Measurements from ENCODE around the gene MASP1.
"Not testable (repeated sequence)": the region's sequence is repeated elsewhere in the genome, so short reads cannot be mapped to it uniquely, and the experiment has no call there.

MASP1 gene

DNA sequence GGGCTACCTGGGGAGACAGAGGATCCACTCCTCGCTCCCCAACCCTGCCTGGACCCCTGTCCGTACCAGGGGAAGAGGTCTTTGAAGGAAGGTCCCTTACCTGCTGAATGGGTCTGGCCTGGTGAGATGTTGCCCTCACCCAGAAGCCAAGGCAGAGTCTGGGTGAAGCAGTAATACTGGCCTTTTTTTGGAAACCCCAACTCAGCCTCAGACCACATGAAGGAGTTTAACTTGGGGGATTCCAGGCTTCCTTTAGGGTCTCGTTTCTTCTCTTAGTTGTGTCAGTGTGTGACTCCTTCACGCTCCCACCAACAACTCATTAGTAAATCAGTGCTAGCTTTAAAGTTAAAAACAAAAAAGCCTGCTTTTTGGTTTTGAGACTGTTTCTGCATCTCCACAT, 48.6 kb downstream of the MASP1 start:
- Histone ChIP-seq H2AFZ (ENCODE audit: low read depth, low read length) (no peak overlapping the region), H3K4me3 (ENCODE audit: insufficient read depth in 1 of 2, low read depth in 1 of 2, low read length in 2 of 2) (no peak overlapping the region)

DNA sequence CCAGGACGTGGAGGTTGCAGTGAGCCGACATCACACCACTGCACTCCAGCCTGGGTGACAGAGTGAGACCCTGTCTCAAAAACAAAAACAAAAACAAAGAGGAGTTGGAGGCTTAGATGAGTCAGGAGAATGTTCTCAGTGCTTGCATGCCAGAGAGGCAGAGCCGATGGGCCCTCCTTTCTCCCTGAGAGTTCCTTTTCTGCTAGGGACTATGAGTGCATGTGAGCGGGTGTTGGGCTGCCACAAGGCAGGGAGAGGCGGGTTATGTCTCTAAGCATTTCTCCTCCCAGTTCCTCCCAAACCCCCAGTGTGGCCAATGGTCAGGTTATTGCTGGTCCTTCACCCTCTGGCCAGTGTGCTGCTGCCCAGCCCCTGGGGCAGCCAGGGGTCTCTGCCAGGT, 49.1 kb downstream of the MASP1 start:
- Histone ChIP-seq H3K27ac (ENCODE audit: low read length, poor library complexity, severe bottlenecking) (no peak overlapping the region), H2BK15ac (ENCODE audit: low read depth, poor library complexity, severe bottlenecking) (no peak overlapping the region), H2AK5ac (ENCODE audit: low read length, severe bottlenecking) (no peak overlapping the region), H3K14ac (ENCODE audit: low read length in 2 of 2) (peak overlapping the region in 1 of 2 experiments; percentile 35), H3K4me2 (ENCODE audit: low read length, poor library complexity, severe bottlenecking) (no peak overlapping the region), H2AFZ (ENCODE audit: low read depth, low read length) (no peak overlapping the region), H3K4me1 (ENCODE audit: control insufficient read depth, insufficient read depth, low read depth, low read length) (peaks cover 3% of the 10 kb centered on the region), H3K79me1 (replicated peaks; ENCODE audit: low read length, poor library complexity, severe bottlenecking) (no peaks in the 10 kb centered on the region), H2BK5ac (ENCODE audit: low read depth, low read length, poor library complexity, severe bottlenecking) (no peak overlapping the region), H2BK12ac (ENCODE audit: low read length in 2 of 2) (peak overlapping the region in 1 of 2 experiments; percentile 47), H3K9ac (ENCODE audit: low read length) (no peak overlapping the region), H2BK120ac (ENCODE audit: low read depth, low read length) (no peak overlapping the region), H4K8ac (ENCODE audit: low read length) (no peak overlapping the region), H3K9me3 (ENCODE audit: control insufficient read depth, low read length) (no peaks in the 10 kb centered on the region), H3K4me3 (ENCODE audit: insufficient read depth in 1 of 2, low read depth in 1 of 2, low read length in 2 of 2) (no peak overlapping the region), H3K4ac (ENCODE audit: low read depth in 1 of 2, low read length in 2 of 2) (peak overlapping the region in 1 of 2 experiments; percentile 49), H3K27me3 (ENCODE audit: control insufficient read depth in 1 of 2, insufficient read depth in 1 of 2, low read length in 2 of 2) (no peaks in the 10 kb centered on the region), H3K18ac (ENCODE audit: low read depth in 1 of 2, low read length in 2 of 2) (peak overlapping the region in 1 of 2 experiments; percentile 72), H3K23ac (ENCODE audit: low read length in 2 of 2) (no peak overlapping the region), H4K91ac (ENCODE audit: low read length) (no peak overlapping the region), H3K36me3 (ENCODE audit: control insufficient read depth in 1 of 2, insufficient read depth in 2 of 2, low read depth in 1 of 2, low read length in 2 of 2) (peaks cover 0 to 26% of the 10 kb centered on the region in 2 experiments)
- peak; percentile 24 for DNase-seq
- WGBS: 89% methylated on average over 3 of the region's 5 CpGs

More for the DNA sequence above, 48.6 kb downstream of the MASP1 start:
- Histone ChIP-seq H2BK15ac (ENCODE audit: low read depth, poor library complexity, severe bottlenecking) (no peak overlapping the region), H3K18ac (ENCODE audit: low read depth in 1 of 2, low read length in 2 of 2) (peak overlapping the region in 1 of 2 experiments; percentile 72), H2AK5ac (ENCODE audit: low read length, severe bottlenecking) (no peak overlapping the region), H3K36me3 (ENCODE audit: control insufficient read depth in 1 of 2, insufficient read depth in 2 of 2, low read depth in 1 of 2, low read length in 2 of 2) (peaks cover 0 to 26% of the 10 kb centered on the region in 2 experiments), H2BK120ac (ENCODE audit: low read depth, low read length) (no peak overlapping the region), H4K91ac (ENCODE audit: low read length) (no peak overlapping the region), H3K4me2 (ENCODE audit: low read length, poor library complexity, severe bottlenecking) (no peak overlapping the region), H3K9me3 (ENCODE audit: control insufficient read depth, low read length) (peaks cover 4% of the 10 kb centered on the region), H3K14ac (ENCODE audit: low read length in 2 of 2) (peak overlapping the region in 1 of 2 experiments; percentile 35), H3K27ac (ENCODE audit: low read length, poor library complexity, severe bottlenecking) (no peak overlapping the region), H2BK5ac (ENCODE audit: low read depth, low read length, poor library complexity, severe bottlenecking) (no peak overlapping the region), H3K23ac (ENCODE audit: low read length in 2 of 2) (no peak overlapping the region), H3K27me3 (ENCODE audit: control insufficient read depth in 1 of 2, insufficient read depth in 1 of 2, low read length in 2 of 2) (no peaks in the 10 kb centered on the region), H4K8ac (ENCODE audit: low read length) (no peak overlapping the region), H3K4me1 (ENCODE audit: control insufficient read depth, insufficient read depth, low read depth, low read length) (peaks cover 3% of the 10 kb centered on the region), H3K4ac (ENCODE audit: low read depth in 1 of 2, low read length in 2 of 2) (peak overlapping the region in 1 of 2 experiments; percentile 49), H2BK12ac (ENCODE audit: low read length in 2 of 2) (peak overlapping the region in 1 of 2 experiments; percentile 47), H3K79me1 (replicated peaks; ENCODE audit: low read length, poor library complexity, severe bottlenecking) (no peaks in the 10 kb centered on the region), H3K9ac (ENCODE audit: low read length) (peak overlapping the region; percentile 46)
- no peak for DNase-seq
- 98% methylated on average over 4 of the region's 4 CpGs for WGBS

DNA sequence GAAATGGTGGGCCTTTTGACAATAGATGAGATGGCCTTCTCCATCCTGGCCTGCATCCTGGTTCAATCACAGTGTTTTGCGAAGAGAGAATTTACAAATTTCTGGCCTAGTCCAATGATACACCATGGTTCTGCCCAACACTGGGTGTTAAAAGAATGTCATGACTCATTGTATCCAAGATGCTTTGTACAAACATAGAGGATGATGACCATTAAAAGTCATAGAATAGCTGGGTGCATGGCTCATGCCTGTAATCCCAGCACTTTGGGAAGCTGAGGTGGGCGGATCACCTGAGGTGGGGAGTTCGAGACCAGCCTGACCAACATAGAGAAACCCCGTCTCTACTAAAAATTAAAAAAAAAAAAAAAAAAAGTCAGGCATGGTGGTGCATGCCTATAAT, 52.7 kb downstream of the MASP1 start:
- not testable (repeated sequence) for H2AFZ ChIP-seq (ENCODE audit: low read depth, low read length)

DNA sequence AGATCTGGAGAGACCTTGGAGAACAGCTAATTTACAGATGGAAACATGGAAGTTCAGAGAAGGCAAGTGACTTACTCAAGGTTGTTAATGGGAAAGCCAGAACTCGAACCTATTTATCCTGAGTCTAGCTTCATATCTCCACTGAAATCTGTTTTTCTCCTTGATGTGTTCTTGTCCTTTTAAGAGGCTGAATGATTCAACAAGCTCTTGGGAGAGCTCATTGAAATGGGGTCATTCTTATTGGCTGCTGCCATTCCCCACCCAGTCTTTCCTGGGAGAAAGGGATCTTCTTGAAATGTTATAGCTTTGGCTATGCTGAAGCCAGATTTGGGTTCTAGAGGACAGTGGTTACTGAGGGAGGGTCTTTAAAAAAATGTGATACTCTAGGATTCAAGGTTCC, 53.3 kb downstream of the MASP1 start:
- Histone ChIP-seq H3K9ac (ENCODE audit: low read length) (no peak overlapping the region), H2BK5ac (ENCODE audit: low read depth, low read length, poor library complexity, severe bottlenecking) (no peak overlapping the region), H2AFZ (ENCODE audit: low read depth, low read length) (no peak overlapping the region), H3K4me3 (ENCODE audit: insufficient read depth in 1 of 2, low read depth in 1 of 2, low read length in 2 of 2) (no peak overlapping the region), H3K27ac (ENCODE audit: low read length, poor library complexity, severe bottlenecking) (no peak overlapping the region), H3K4ac (ENCODE audit: low read depth in 1 of 2, low read length in 2 of 2) (no peak overlapping the region), H3K79me1 (replicated peaks; ENCODE audit: low read length, poor library complexity, severe bottlenecking) (no peaks in the 10 kb centered on the region), H4K91ac (ENCODE audit: low read length) (no peak overlapping the region), H2BK12ac (ENCODE audit: low read length in 2 of 2) (no peak overlapping the region), H2AK5ac (ENCODE audit: low read length, severe bottlenecking) (no peak overlapping the region), H3K27me3 (ENCODE audit: control insufficient read depth in 1 of 2, insufficient read depth in 1 of 2, low read length in 2 of 2) (no peaks in the 10 kb centered on the region), H3K23ac (ENCODE audit: low read length in 2 of 2) (no peak overlapping the region), H3K9me3 (ENCODE audit: control insufficient read depth, low read length) (no peaks in the 10 kb centered on the region), H4K8ac (ENCODE audit: low read length) (no peak overlapping the region), H2BK120ac (ENCODE audit: low read depth, low read length) (no peak overlapping the region), H3K18ac (ENCODE audit: low read depth in 1 of 2, low read length in 2 of 2) (no peak overlapping the region), H3K36me3 (ENCODE audit: control insufficient read depth in 1 of 2, insufficient read depth in 2 of 2, low read depth in 1 of 2, low read length in 2 of 2) (peaks cover 0 to 38% of the 10 kb centered on the region in 2 experiments), H3K4me1 (ENCODE audit: control insufficient read depth, insufficient read depth, low read depth, low read length) (peaks cover 3% of the 10 kb centered on the region), H3K14ac (ENCODE audit: low read length in 2 of 2) (no peak overlapping the region), H2BK15ac (ENCODE audit: low read depth, poor library complexity, severe bottlenecking) (no peak overlapping the region), H3K4me2 (ENCODE audit: low read length, poor library complexity, severe bottlenecking) (no peak overlapping the region)
- 86% methylated on average over 1 of the region's 1 CpG for WGBS
- DNase-seq: no peak

More for the DNA sequence above, 52.7 kb downstream of the MASP1 start:
- not testable (repeated sequence) for H2BK5ac ChIP-seq (ENCODE audit: low read depth, low read length, poor library complexity, severe bottlenecking); H3K9ac ChIP-seq (ENCODE audit: low read length); H3K18ac ChIP-seq (ENCODE audit: low read depth in 1 of 2, low read length in 2 of 2); H4K8ac ChIP-seq (ENCODE audit: low read length); H3K4me3 ChIP-seq (ENCODE audit: insufficient read depth in 1 of 2, low read depth in 1 of 2, low read length in 2 of 2); H2AK5ac ChIP-seq (ENCODE audit: low read length, severe bottlenecking); H3K9me3 ChIP-seq (ENCODE audit: control insufficient read depth, low read length); H3K4me1 ChIP-seq (ENCODE audit: control insufficient read depth, insufficient read depth, low read depth, low read length); H4K91ac ChIP-seq (ENCODE audit: low read length); H3K23ac ChIP-seq (ENCODE audit: low read length in 2 of 2); H3K27ac ChIP-seq (ENCODE audit: low read length, poor library complexity, severe bottlenecking); H3K27me3 ChIP-seq (ENCODE audit: control insufficient read depth in 1 of 2, insufficient read depth in 1 of 2, low read length in 2 of 2); H2BK12ac ChIP-seq (ENCODE audit: low read length in 2 of 2); H2BK15ac ChIP-seq (ENCODE audit: low read depth, poor library complexity, severe bottlenecking); H3K4ac ChIP-seq (ENCODE audit: low read depth in 1 of 2, low read length in 2 of 2); H2BK120ac ChIP-seq (ENCODE audit: low read depth, low read length); H3K14ac ChIP-seq (ENCODE audit: low read length in 2 of 2); H3K4me2 ChIP-seq (ENCODE audit: low read length, poor library complexity, severe bottlenecking); H3K79me1 ChIP-seq (replicated peaks; ENCODE audit: low read length, poor library complexity, severe bottlenecking)
- H3K36me3 ChIP-seq (ENCODE audit: control insufficient read depth in 1 of 2, insufficient read depth in 2 of 2, low read depth in 1 of 2, low read length in 2 of 2): peaks cover 0 to 38% of the 10 kb centered on the region in 2 experiments
- WGBS: 96% methylated on average over 4 of the region's 4 CpGs
- DNase-seq: peak; percentile 18

Data from mesenchymal stem cell (in vitro differentiated cells and primary cell).